Omental fat pad (tissue), 4 donors: ENCODE results near the gene HMG20A. TPM values are rescaled to one million over a fixed set of nuclear protein-coding genes. Genes with fewer than 3 reads are reported as not detected.

Experiments
- ATAC-seq: fragments of 150-250 bp; one replicate; pipeline ENCODE4 v1.9.1; 2016; ENCODE audit warnings: mild to moderate bottlenecking, moderate library complexity; ENCODE audit not compliant: low FRiP score
- DNase-seq: peaks from one replicate; pipeline ENCODE4 v3.0.0-alpha.2; 2019; ENCODE audit warnings: low spot score
- CTCF ChIP-seq, 3 donors: fragments of 450-650 bp; IDR thresholded peaks; one replicate each; pipeline ENCODE4 v1.5.1; 2016 to 2017; ENCODE audit warnings: antibody characterized with exemption in 3 of 3, mild to moderate bottlenecking in 3 of 3, moderate library complexity in 2 of 3
- total RNA-seq, 4 donors: library from RNA; depleted of rRNA; stranded (reverse); fragments of >200 nt; gene quantifications; one replicate each; pipeline ENCODE4 v1.1.0, GENCODE V29; 2016

HMG20A gene
- total RNA-seq, 4 donors from 2014 or later = 20.2 to 58.3 (median 31.2) TPM

DNA sequence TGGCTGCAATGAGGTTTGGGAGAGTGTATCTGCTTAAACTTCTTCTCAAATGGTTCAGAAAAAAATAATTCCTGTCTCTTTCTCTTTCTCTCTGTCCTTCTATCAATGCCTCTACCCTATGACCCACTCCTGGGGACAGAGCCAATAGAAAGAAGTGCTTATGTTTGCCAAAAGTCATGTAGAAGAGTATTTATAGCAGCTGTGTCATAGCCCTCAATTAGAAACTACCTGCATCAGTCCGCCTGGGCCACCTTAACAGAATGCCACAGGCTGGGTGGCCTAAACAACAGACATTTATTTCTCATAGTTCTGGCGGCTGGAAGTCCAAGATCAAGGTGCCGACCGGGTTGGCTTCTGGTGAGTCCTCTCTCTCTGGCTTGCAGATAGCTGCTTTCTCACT, 92.5 kb downstream of the HMG20A start:
- DNase-seq (no peak), ATAC-seq (no peak)
- TF ChIP-seq CTCF (IDR thresholded peaks at IDR 0.05) = no peak

GRCh38 chr15:77514641-77515402, 94.1 kb downstream of the HMG20A start:
- no peak for ATAC-seq
- no peak for TF ChIP-seq CTCF (IDR thresholded peaks at IDR 0.05)
- DNase-seq = no peak

GRCh38 chr15:77515613-77516012, 94.9 kb downstream of the HMG20A start:
- TF ChIP-seq CTCF (IDR thresholded peaks at IDR 0.05) = no peak
- ATAC-seq (no peak), DNase-seq (no peak)

DNA sequence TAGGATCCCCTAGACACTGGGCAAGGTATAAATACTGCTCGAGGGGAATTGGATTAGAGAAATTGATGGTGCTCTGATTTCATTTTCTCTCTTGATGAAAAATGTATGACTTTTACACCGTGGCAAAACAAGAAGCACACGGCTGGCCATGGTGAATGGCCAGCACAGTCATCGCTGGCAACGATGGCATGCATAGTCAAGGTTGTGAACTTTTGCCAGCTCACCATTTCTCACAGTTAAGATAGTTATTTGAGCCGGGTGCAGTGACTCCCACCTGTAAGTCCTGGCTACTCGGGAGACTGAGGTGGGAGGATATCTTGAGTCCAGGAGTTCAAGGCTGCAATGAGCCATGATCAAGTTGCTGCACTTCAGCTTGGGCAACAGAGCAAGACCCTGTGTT, 95.4 kb downstream of the HMG20A start:
- ATAC-seq (no peak), DNase-seq (no peak)
- TF ChIP-seq CTCF (IDR thresholded peaks at IDR 0.05) = no peak

DNA sequence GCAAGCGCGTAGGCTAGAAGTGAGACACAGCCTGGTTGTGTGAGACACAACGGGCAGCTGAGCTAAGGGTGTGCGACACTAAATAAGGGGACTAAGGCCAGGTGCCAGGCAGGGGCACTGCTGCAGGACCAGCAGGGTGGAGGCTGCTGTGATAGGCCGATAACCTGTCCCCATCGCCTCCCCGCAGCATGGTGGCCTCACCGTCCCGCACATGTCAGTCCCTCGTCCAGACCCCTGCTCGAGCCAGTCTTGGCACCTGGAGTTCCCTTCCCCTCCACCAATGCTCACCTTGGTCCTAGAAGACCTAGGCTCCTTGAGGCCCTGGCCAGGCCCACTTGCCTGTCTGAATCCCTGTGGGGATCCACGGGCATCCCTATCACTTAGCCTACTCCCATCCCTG, 96.1 kb downstream of the HMG20A start:
- DNase-seq (no peak), ATAC-seq (no peak)
- no peak for TF ChIP-seq CTCF (IDR thresholded peaks at IDR 0.05)

DNA sequence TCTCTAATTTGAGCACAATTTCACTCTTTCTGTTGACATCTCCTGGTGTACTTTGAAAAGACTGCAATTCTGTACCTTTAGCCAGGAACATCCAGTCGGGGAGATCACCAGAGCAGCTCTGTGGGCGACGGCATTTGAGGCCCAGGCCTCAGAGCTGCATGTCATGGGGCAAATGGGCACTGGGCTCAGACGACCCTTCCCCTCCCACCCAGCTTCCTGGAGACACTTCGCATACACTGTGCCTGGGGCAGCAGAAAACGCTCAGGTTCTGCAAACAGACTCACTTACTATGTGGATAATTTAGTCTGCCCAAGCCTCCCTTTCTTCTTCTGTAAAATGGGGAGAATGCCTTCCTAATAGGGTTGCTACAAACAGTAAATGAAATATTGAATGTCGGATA, 96.9 kb downstream of the HMG20A start:
- ATAC-seq = no peak
- TF ChIP-seq CTCF (IDR thresholded peaks at IDR 0.05) = no peak
- no peak for DNase-seq

DNA sequence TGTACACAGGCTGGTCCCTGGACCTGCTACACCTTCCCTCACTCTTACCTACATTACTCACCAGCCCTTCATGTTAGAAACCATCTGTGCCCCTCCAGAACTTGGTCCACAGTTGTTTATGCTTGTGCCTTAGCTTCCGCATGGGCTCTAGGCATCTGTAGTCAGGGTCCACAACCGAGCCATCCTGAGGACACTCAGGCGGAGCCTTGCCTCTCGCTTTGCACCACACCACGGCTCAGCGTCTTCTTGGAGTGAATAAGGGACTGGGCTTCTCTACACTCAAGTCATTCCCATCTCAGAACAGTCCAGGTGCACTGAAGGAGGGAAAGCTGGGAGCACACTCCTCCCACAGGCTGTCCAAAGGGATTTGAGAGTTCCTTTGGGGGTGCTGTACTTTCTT, 97.8 kb downstream of the HMG20A start:
- ATAC-seq (no peak), DNase-seq (no peak)
- TF ChIP-seq CTCF (IDR thresholded peaks at IDR 0.05) = no peak
